CD8-positive, alpha-beta memory T cell (primary cell): Measurements from ENCODE around the gene ZNF865. TPM values are rescaled to one million over a fixed set of nuclear protein-coding genes. Genes with fewer than 3 reads are reported as not detected.

Source experiments
- CTCF ChIA-PET: fragments of 350-600 bp; sonication (Branson Sonifier 250); formaldehyde crosslinking; loops from one replicate; lab custom pipeline; 2021; ENCODE audit warnings: antibody characterized with exemption; lab: Charles Lee
- POLR2A ChIA-PET: fragments of 350-600 bp; sonication (Branson Sonifier 250); formaldehyde crosslinking; loops from one replicate; lab custom pipeline; 2021; ENCODE audit warnings: antibody characterized with exemption; lab: Charles Lee
- DNase-seq, 5 donors: peaks; one replicate each; pipeline versions ENCODE4 v3.0.0 to v3.0.0-alpha.2; 2020 to 2022; ENCODE audit warnings: mixed read lengths in 1 of 5
- H3K27ac ChIP-seq: one replicate; pipeline ENCODE4 v1.7.0; 2013; ENCODE audit warnings: low read depth, mild to moderate bottlenecking, low read length, moderate library complexity
- H3K27me3 ChIP-seq: 2 replicates; pipeline ENCODE4 v1.7.0; 2013; ENCODE audit warnings: low read length, mild to moderate bottlenecking; ENCODE audit not compliant: insufficient read depth, poor library complexity, severe bottlenecking
- H3K36me3 ChIP-seq: 2 replicates; pipeline ENCODE4 v1.7.0; 2013; ENCODE audit warnings: mild to moderate bottlenecking, low read length, moderate library complexity; ENCODE audit not compliant: insufficient read depth
- H3K4me1 ChIP-seq: 2 replicates; pipeline ENCODE4 v1.7.0; 2013; ENCODE audit warnings: mild to moderate bottlenecking, low read length, moderate library complexity; ENCODE audit not compliant: insufficient read depth
- H3K4me3 ChIP-seq: 2 replicates; pipeline ENCODE4 v1.7.0; 2013; ENCODE audit warnings: mild to moderate bottlenecking, low read length
- H3K9me3 ChIP-seq: 2 replicates; pipeline ENCODE4 v1.7.0; 2013; ENCODE audit warnings: mild to moderate bottlenecking, low read length
- H3K27ac Mint-ChIP-seq, 8 donors: one replicate each; pipeline ENCODE4 v1.8.0; 2020 to 2021; ENCODE audit warnings: mixed read lengths in 8 of 8, mild to moderate bottlenecking in 6 of 8, inconsistent platforms in 3 of 8, moderate library complexity in 3 of 8
- H3K27me3 Mint-ChIP-seq, 2 donors: one replicate each; pipeline ENCODE4 v1.8.0; 2020 to 2021; ENCODE audit warnings: mixed read lengths in 2 of 2, mild to moderate bottlenecking in 1 of 2, moderate library complexity in 1 of 2
- H3K36me3 Mint-ChIP-seq, 3 donors: one replicate each; pipeline ENCODE4 v1.8.0; 2020 to 2021; ENCODE audit warnings: mixed read lengths in 3 of 3, inconsistent platforms in 1 of 3, mild to moderate bottlenecking in 1 of 3
- H3K4me1 Mint-ChIP-seq, 3 donors: one replicate each; pipeline ENCODE4 v1.8.0; 2020 to 2021; ENCODE audit warnings: mixed read lengths in 3 of 3, inconsistent platforms in 1 of 3, mild to moderate bottlenecking in 1 of 3
- H3K4me3 Mint-ChIP-seq, 7 donors: one replicate each; pipeline ENCODE4 v1.8.0; 2020 to 2021; ENCODE audit warnings: mixed read lengths in 7 of 7, mild to moderate bottlenecking in 6 of 7, moderate library complexity in 4 of 7, inconsistent platforms in 2 of 7
- H3K9me3 Mint-ChIP-seq, 5 donors: one replicate each; pipeline ENCODE4 v1.8.0; 2020 to 2022; ENCODE audit warnings: mixed read lengths in 5 of 5, mild to moderate bottlenecking in 3 of 5, moderate library complexity in 2 of 5, inconsistent platforms in 1 of 5
- polyA plus RNA-seq: library from polyadenylated mRNA; unstranded; fragments of 300-500 nt; fragmentation: Illumina TruSeq; gene quantifications from one replicate; pipeline ENCODE4 v1.2.3, GENCODE V29; 2021
- total RNA-seq, 2 experiments: library from RNA; stranded (reverse); gene quantifications; one replicate each; pipeline ENCODE4 v1.2.3, GENCODE V29; 2021

Gene ZNF865
- total and polyA plus RNA-seq, 3 experiments from 2014 or later: 0.21 to 15.3 (median 12.7) TPM

- no peaks in the 10 kb centered on the region for H3K27me3 Mint-ChIP-seq
- POLR2A ChIA-PET: interaction anchor here (2.0 to 2.6 kb wide), 2 partner anchors 10 kb away, joined by 6 to 23 read pairs; partner anchors contain the start of gene U2AF2
- H3K27ac ChIP-seq: peak overlapping the region; percentile 72
- H3K9me3 Mint-ChIP-seq: peaks cover 0 to 3% (median 0%) of the 10 kb centered on the region in 5 donors
- no peaks in the 10 kb centered on the region for H3K9me3 ChIP-seq
- H3K27ac Mint-ChIP-seq: peak overlapping the region; percentile 81 to 95 (median 90)
- peak overlapping the region; percentile 84 to 98 (median 87) for H3K4me3 Mint-ChIP-seq
- peaks cover 4% of the 10 kb centered on the region for H3K36me3 ChIP-seq
- CTCF ChIA-PET: interaction anchor here (1.1 kb wide), 3 partner anchors 9 to 13 kb away, joined by 3 to 4 read pairs (median 4); no protein-coding TSS in a partner anchor
- H3K4me1 Mint-ChIP-seq: peaks cover 40 to 62% (median 52%) of the 10 kb centered on the region in 3 donors
- H3K4me1 ChIP-seq: peaks cover 37% of the 10 kb centered on the region
- peaks cover 0 to 15% (median 0%) of the 10 kb centered on the region in 3 donors for H3K36me3 Mint-ChIP-seq
- no peaks in the 10 kb centered on the region for H3K27me3 ChIP-seq
- DNase-seq: no peak
- H3K4me3 ChIP-seq: peak overlapping the region; percentile 71
These were observed 38.9 kb downstream of the ZNF865 start for GRCh38 chr19:55644191-55644833.

GRCh38 chr19:55644842-55645511 lies 39.5 kb downstream of the ZNF865 start:
- Mint-ChIP-seq H3K36me3 (peaks cover 0 to 15% (median 0%) of the 10 kb centered on the region in 3 donors), H3K27ac (peak overlapping the region in 1 of 8 donors; percentile 85), H3K27me3 (no peaks in the 10 kb centered on the region), H3K4me1 (peaks cover 39 to 63% (median 49%) of the 10 kb centered on the region in 3 donors), H3K4me3 (peak overlapping the region; percentile 84 to 98 (median 90)), H3K9me3 (peaks cover 0 to 3% (median 0%) of the 10 kb centered on the region in 5 donors)
- H3K36me3 ChIP-seq: peaks cover 4% of the 10 kb centered on the region
- peaks cover 37% of the 10 kb centered on the region for H3K4me1 ChIP-seq
- ChIA-PET CTCF (interaction anchor here (1.1 to 3.9 kb wide), 4 partner anchors 8 to 13 kb away, joined by 3 to 18 read pairs (median 4); no protein-coding TSS in a partner anchor), POLR2A (interaction anchor here (2.0 kb wide), 1 partner anchor 10 kb away, joined by 6 read pairs; the partner anchor contains the start of gene U2AF2)
- H3K4me3 ChIP-seq: no peak overlapping the region
- H3K27ac ChIP-seq: peak overlapping the region; percentile 72
- H3K27me3 ChIP-seq: no peaks in the 10 kb centered on the region
- no peak for DNase-seq
- no peaks in the 10 kb centered on the region for H3K9me3 ChIP-seq

GRCh38 chr19:55645512-55645881 lies 40.0 kb downstream of the ZNF865 start:
- H3K27ac ChIP-seq: no peak overlapping the region
- H3K9me3 ChIP-seq: no peaks in the 10 kb centered on the region
- ChIA-PET POLR2A (interaction anchor here (2.0 kb wide), 1 partner anchor 9 kb away, joined by 6 read pairs; the partner anchor contains the start of gene U2AF2), CTCF (interaction anchor here (1.1 to 3.9 kb wide), 2 partner anchors 8 to 9 kb away, joined by 4 to 18 read pairs; no protein-coding TSS in a partner anchor)
- Mint-ChIP-seq H3K27me3 (no peaks in the 10 kb centered on the region), H3K4me3 (peak overlapping the region in 6 of 7 donors; percentile 52 to 90 (median 63)), H3K4me1 (peaks cover 36 to 61% (median 44%) of the 10 kb centered on the region in 3 donors), H3K9me3 (peaks cover 0 to 3% (median 0%) of the 10 kb centered on the region in 5 donors), H3K27ac (peak overlapping the region in 3 of 8 donors; percentile 50 to 82 (median 66)), H3K36me3 (peaks cover 0 to 15% (median 0%) of the 10 kb centered on the region in 3 donors)
- no peak for DNase-seq
- H3K4me3 ChIP-seq: no peak overlapping the region
- no peaks in the 10 kb centered on the region for H3K27me3 ChIP-seq
- H3K36me3 ChIP-seq: peaks cover 4% of the 10 kb centered on the region
- H3K4me1 ChIP-seq: peaks cover 34% of the 10 kb centered on the region

GRCh38 chr19:55646889-55647731 lies 41.7 kb downstream of the ZNF865 start:
- DNase-seq: no peak
- Mint-ChIP-seq H3K27me3 (no peaks in the 10 kb centered on the region), H3K27ac (peak overlapping the region in 4 of 8 donors; percentile 63 to 86 (median 74)), H3K9me3 (peaks cover 0 to 5% (median 0%) of the 10 kb centered on the region in 5 donors), H3K4me1 (peaks cover 27 to 50% (median 34%) of the 10 kb centered on the region in 3 donors), H3K4me3 (peak overlapping the region; percentile 54 to 86 (median 70)), H3K36me3 (peaks cover 0 to 13% (median 0%) of the 10 kb centered on the region in 3 donors)
- Histone ChIP-seq H3K27ac (peak overlapping the region; percentile 69), H3K9me3 (no peaks in the 10 kb centered on the region), H3K36me3 (peaks cover 4% of the 10 kb centered on the region), H3K4me3 (peak overlapping the region; percentile 63), H3K4me1 (peaks cover 29% of the 10 kb centered on the region), H3K27me3 (no peaks in the 10 kb centered on the region)
- POLR2A ChIA-PET: interaction anchor here (0.6 to 3.0 kb wide), 5 partner anchors 12 to 170 kb away, joined by 3 to 12 read pairs (median 3); partner anchors contain the start of gene ZNF784
- CTCF ChIA-PET: interaction anchor here (1.2 to 3.9 kb wide), 3 partner anchors 10 to 143 kb away, joined by 3 to 26 read pairs (median 18); no protein-coding TSS in a partner anchor

GRCh38 chr19:55647732-55648584 lies 42.5 kb downstream of the ZNF865 start, which contains the start of gene CCDC106:
TSS of gene CCDC106 (plus strand) at chr19:55648212. CDS start at chr19:55649047, 835 bp downstream.
- DNase-seq: peak in 3 of 5 donors; percentile 31 to 72 (median 63)
- Histone ChIP-seq H3K27ac (peak within 1 kb of the TSS; percentile 69), H3K36me3 (peaks cover 4% of the 10 kb centered on the region), H3K27me3 (no peaks in the 10 kb centered on the region), H3K4me3 (peak within 1 kb of the TSS; percentile 63), H3K9me3 (no peaks in the 10 kb centered on the region), H3K4me1 (peaks cover 28% of the 10 kb centered on the region)
- H3K27me3 Mint-ChIP-seq: no peaks in the 10 kb centered on the region
- peaks cover 0 to 13% (median 0%) of the 10 kb centered on the region in 3 donors for H3K36me3 Mint-ChIP-seq
- H3K27ac Mint-ChIP-seq: peak within 1 kb of the TSS in 6 of 8 donors; percentile 61 to 86 (median 66)
- H3K4me1 Mint-ChIP-seq: peaks cover 23 to 46% (median 30%) of the 10 kb centered on the region in 3 donors
- CTCF ChIA-PET: interaction anchor here (1.0 to 3.9 kb wide), 3 partner anchors 9 to 16 kb away, joined by 3 to 26 read pairs (median 18); no protein-coding TSS in a partner anchor
- H3K4me3 Mint-ChIP-seq: peak within 1 kb of the TSS; percentile 67 to 87 (median 73)
- peaks cover 0 to 5% (median 0%) of the 10 kb centered on the region in 5 donors for H3K9me3 Mint-ChIP-seq
- POLR2A ChIA-PET: interaction anchor here (0.7 to 3.0 kb wide), 4 partner anchors 12 to 24 kb away, joined by 3 to 12 read pairs (median 4); partner anchors contain the start of gene ZNF784

- H3K27me3 ChIP-seq: no peaks in the 10 kb centered on the region
- H3K4me3 ChIP-seq: peak overlapping the region; percentile 63
- Mint-ChIP-seq H3K4me3 (peak overlapping the region; percentile 58 to 87 (median 67)), H3K9me3 (peaks cover 0 to 2% (median 0%) of the 10 kb centered on the region in 5 donors), H3K4me1 (peaks cover 17 to 43% (median 24%) of the 10 kb centered on the region in 3 donors), H3K27ac (peak overlapping the region in 1 of 8 donors; percentile 46), H3K36me3 (peaks cover 0 to 13% (median 0%) of the 10 kb centered on the region in 3 donors), H3K27me3 (peaks cover 0 to 1% of the 10 kb centered on the region in 2 donors)
- H3K36me3 ChIP-seq: peaks cover 4% of the 10 kb centered on the region
- no peak for DNase-seq
- ChIA-PET POLR2A (interaction anchor here (3.0 kb wide), 1 partner anchor 13 kb away, joined by 12 read pairs; no protein-coding TSS in a partner anchor), CTCF (interaction anchor here (0.8 to 3.9 kb wide), 4 partner anchors 10 to 17 kb away, joined by 3 to 26 read pairs (median 10); no protein-coding TSS in a partner anchor)
- H3K4me1 ChIP-seq: peaks cover 24% of the 10 kb centered on the region
- H3K27ac ChIP-seq: peak overlapping the region; percentile 69
- H3K9me3 ChIP-seq: no peaks in the 10 kb centered on the region
These were observed 43.3 kb downstream of the ZNF865 start for GRCh38 chr19:55648585-55649267.
